Measurements from ENCODE around the gene OR6N2.
A peak's percentile ranks its signal among the peaks of the same experiment; 100 is the strongest.

The OR6N2 gene, protein sequence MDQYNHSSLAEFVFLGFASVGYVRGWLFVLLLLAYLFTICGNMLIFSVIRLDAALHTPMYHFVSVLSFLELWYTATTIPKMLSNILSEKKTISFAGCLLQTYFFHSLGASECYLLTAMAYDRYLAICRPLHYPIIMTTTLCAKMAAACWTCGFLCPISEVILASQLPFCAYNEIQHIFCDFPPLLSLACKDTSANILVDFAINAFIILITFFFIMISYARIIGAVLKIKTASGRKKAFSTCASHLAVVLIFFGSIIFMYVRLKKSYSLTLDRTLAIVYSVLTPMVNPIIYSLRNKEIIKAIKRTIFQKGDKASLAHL

DNA sequence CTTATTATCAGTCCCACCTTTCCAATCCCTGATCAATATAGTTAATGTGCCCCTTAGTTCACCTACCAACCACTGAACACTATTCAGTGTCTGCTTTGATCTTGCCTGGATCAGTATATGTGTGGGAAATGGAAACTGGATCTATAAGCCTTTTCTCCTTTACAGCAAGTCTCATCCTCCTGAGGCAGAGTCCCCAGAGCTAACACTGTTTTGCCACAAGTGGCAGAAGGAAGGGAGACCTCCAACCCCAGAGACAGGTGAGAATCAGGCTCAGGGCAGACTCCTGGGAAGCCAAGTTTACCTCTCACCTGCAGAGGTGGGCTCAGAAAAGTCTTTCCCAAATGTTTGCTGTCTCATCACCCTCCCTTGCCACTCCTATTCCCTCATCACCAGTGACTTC is at the start of gene OR6N2:
Gene OR6N2, minus strand, starts transcription at position 101 of the 400 bp plus-strand sequence. CDS start 3,569 bp downstream, outside the sequence.
- no peak for DNase-seq (ENCODE audit: low read depth in 1 of 2, low spot score in 1 of 2)

DNA sequence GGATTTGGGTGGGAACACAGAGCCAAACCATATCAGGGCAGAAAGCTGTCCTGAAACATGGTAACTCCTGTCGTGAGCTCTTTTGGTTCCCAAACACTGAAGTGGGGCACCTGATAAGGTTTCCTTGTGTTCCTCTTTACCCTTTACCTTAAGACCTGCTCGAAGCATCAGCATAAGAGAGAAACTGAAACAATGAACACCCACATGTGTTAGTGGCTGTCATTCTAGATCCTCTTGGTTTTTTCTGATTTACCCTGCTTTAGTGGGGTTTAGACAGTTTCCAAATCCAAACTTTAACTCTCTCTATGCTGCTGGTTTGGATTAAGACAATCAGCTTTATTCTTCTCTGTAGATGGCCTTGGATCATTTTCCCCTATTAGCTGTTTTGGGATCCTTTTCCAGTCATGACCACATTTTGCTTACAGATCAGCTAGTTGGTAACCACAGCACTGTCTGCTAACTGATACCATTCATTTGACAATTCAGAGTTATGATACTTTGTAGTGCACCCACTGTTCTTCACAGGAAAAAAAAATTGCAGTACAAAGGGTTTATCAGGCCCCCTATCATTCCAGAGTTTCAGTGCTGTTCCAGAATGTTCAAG is 49.2 kb upstream of the OR6N2 start:
- DNase-seq (ENCODE audit: low read depth in 1 of 2, low spot score in 1 of 2): no peak

DNA sequence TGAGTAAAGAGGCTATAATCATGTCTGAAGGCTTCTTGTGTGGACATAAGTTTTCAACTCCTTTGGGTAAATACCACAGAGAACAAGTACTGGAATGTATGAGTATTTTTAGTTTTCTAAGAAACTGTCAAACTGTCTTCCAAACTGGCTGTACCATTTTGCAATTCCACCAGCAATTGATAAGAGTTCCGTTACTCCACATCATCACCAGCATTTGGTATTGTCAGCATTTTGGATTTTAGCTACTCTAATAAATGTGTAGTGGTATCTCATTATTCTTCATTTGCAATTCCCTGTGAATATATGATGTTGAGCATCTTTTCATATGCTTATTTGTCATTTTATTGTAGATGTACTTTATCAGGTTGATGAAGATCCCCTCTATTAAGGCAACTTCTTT is 40.7 kb upstream of the OR6N2 start:
- DNase-seq (ENCODE audit: low read depth in 1 of 2, low spot score in 1 of 2): no peak

DNA sequence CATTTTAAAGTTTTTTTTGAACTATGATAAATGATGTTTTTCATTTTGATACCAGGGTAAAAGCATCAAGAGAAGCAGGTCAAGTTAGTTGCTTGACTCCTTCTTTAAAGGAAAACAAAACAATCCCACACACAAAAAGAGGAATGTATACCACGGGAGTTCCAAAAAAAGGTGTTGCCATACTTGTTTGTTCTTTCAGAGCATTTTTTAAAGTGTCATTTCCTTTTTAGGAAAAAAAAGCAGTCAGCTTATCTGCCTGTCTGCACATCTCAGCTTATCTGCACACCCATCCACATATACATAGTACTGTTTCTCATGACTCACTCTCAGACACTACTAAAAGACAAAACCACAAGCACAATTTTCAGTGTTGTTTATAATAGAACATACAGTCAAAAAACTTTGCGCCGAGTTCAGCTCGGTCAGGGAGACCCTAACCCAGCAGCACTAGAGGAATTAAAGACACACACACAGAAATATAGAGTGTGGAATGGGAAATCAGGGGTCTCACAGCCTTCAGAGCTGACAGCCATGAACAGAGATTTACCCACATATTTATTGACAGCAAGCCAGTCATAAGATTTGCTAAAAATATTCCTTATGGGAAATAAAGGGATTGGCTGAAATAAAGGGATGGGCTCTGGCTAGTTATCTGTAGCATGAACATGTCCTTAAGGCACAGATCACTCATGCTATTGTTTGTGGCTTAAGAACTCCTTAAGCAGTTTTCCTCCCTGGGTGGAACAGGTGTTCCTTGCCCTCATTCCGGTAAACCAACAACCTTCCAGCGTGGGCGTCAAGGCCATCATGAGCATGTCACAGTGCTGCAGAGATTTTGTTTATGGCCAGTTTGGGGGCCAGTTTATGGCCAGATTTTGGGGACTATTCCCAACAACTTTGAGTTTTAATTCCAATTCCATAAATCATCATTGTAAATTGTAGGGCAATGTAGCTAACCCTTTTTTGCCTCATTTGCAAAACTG is 38.7 kb upstream of the OR6N2 start:
- no peak for DNase-seq (ENCODE audit: low read depth in 1 of 2, low spot score in 1 of 2)

DNA sequence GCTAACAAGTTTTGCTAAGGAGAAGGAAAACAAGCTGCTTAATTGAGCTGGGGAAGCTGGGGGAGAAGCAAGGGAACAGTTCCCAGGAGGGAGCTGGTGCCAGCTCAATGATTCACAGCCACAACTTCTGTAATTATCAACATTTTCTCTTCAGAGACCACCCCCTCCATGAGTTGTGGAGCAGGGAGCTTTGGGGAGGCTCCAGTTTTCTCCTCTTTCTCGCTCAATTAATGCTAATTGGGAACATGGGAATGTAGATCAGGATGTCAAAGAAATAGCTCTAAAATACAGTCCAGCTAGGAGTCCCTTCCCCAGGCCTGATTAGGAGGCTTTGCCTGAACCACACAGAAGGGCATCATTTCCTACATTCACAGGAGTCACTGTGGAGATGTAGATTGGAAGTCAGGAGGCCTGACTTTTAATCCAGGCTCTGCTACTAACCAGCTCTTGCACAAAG is 38.0 kb upstream of the OR6N2 start:
- DNase-seq (ENCODE audit: low read depth in 1 of 2, low spot score in 1 of 2): no peak

DNA sequence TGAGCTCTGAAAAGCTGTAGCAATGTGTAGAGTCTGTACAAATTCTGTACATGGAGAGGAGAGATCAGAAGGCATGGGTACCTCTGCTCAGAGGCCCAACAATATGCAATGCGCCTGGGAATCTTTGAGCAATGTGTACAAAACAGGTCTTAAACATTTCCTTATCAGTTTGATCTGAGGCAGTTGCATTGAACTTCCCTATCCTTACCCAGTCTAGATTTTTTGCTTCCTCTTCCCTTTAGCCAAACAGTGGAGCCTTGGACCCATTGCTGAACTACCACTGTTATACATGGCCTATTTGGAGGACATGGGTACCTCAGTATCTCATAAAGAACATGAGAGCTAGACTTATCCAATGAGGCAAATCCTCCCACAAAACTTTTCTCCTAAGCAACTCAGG is 37.6 kb upstream of the OR6N2 start:
- no peak for DNase-seq (ENCODE audit: low read depth in 1 of 2, low spot score in 1 of 2)

DNA sequence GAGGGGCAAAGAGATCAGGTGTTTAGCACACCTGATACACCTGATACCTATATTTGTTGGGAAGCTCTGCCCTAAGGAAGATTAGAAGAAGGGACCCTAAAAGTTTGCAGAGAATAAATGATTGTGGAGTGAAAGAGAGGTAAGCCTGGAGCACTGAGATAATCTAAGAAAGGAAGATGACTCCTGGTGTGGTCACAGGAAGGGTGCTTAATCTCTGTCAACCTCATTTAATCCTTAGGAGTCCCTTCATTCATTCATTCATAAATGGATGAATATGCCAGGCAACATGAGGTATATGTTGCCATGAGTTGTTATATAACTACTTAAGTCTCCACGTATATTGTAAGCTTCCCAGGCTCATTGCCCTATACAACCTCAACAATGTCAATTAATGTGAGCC is 34.0 kb upstream of the OR6N2 start:
- no peak for DNase-seq (ENCODE audit: low read depth in 1 of 2, low spot score in 1 of 2)

DNA sequence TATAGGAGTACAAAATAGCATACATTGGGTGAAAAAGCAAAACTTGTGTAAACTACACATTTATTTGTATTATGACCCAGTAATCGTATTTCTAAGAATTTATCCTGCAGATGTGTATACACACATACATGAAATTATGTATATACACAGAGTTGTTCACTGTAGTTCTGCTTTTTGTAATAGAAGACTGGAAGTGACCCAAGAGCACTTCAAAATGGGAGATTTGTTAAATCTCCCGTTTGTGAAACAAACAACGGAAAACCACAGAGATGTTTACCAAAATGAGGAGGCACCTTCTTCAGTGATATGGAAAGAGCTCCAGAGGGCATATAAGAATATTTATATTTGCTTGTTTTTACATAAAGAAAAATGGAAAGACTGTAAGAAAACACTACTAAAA is 32.2 kb upstream of the OR6N2 start:
- DNase-seq (ENCODE audit: low read depth in 1 of 2, low spot score in 1 of 2): no peak

DNA sequence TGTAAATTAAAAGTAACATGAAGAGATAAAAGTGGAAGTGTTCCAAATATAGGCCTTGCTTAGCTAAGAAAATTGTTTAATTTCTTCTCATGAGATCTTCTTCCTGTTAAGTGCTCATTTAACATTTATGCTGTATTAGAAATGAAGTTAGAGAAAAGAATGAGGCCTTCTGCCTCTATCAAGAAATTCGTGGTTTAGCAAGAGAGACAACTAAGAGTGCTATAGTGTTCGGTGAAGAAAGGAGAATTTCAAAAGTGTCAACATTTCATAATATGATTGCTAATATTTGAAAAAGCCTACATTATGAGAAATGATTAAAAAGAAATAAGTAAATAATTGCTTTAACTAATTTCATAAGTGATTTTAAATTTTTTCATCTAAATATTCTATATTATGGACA is 31.3 kb upstream of the OR6N2 start:
- no peak for DNase-seq (ENCODE audit: low read depth in 1 of 2, low spot score in 1 of 2)

DNA sequence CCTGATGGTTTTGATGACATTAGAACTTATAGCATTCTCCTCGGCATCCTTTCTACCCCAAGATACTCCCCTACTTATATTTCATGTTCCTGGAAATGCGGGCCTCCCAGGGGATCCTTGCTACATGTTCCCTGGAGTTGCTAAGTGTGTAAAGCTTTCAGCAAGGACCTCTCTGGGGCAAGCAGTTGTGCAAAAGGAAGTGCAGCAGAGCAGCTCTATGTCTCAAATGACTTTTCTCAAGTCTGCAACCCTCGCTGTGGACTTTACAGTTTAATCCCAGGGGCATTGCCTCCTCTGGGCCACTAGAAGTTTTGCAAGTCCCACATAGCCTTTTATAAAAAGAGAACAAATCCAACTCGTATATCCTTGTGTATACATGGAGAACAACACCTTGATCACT is 29.3 kb upstream of the OR6N2 start:
- no peak for DNase-seq (ENCODE audit: low read depth in 1 of 2, low spot score in 1 of 2)

DNA sequence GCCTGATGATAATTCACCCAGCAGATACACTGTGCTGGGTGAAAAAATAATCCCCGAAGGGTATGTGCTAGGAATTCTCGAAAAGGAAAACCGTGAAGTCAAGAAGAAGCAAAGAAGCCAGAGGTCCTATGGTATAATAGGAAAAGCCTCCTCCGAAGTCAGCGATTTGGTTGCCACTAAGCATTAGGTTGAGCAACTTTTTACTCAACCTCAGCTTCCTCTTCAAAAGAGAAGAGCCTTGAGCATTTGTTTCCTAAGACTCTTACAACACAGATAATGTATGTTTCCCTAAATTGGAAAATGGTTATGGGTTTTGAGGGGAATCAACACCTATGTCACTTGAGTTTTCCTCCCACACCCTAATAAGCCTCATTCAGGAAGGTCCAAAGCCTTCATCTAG is 28.9 kb upstream of the OR6N2 start:
- DNase-seq (ENCODE audit: low read depth in 1 of 2, low spot score in 1 of 2): no peak

DNA sequence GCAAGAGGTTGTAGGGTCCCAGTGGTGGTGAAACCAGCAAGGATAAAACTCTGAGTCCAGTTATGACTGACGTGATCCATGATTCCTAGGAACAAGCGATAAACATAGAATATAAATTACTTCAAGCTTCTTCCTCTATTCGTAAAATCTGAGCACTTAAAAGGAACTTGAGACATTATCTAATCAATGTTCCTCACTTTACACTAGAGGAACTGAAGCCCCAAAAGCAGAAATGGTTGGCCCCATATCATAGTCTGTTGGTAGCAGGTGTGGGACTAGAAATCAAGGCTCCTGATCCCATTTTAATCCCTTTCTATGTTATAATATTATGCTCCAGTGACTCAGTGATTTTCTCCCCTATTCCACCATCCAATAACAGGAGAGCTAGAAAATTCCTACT is 28.3 kb upstream of the OR6N2 start:
- no peak for DNase-seq (ENCODE audit: low read depth in 1 of 2, low spot score in 1 of 2)

DNA sequence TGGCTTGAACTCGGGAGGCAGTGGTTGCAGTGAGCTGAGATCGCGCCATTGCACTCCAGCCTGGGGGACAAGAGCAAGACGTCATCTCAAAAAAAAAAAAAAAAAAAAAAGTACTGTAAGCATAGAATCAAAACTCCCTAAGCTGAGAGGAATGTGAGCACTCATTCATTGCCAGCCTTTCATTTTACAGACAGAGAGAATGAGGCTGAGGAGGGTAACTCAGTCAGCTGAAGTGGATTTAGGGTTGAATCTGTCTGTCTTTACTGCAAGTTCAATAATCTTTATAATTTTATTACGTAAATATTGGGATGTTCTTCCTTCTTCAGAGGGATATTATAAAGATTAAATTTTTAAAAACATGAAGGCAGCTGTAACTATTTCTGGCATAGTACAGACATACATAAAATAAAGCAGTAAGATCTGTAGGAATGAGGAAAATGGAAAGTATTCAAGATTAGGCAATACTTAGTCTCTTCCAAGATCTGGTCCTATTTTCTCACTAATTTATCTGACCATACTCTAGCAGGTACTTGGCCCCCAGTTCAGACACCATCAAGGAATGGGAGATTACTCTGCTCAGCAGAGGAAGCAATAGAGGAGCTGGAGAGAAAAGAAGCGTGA is 26.0 kb upstream of the OR6N2 start:
- no peak for DNase-seq (ENCODE audit: low read depth in 1 of 2, low spot score in 1 of 2)

DNA sequence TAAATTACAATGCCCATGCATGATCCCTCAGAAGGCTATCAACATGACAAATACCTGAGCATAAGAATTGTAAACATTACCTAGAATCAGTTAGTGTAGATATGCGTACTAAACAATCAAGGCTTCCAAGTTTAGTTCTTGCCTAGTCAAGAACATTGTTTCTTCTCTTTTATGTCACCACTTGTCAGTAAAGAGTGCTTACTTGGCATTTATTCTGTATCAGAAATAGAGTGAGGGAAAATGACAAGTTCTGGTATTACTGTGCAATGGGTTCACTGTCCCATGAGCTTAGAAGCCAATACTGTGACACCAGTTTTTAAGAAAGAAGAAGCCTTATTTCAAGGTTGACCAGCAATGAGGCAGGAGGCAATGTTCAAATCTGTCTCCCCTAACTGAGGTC is 22.7 kb upstream of the OR6N2 start:
- DNase-seq (ENCODE audit: low read depth in 1 of 2, low spot score in 1 of 2): no peak

DNA sequence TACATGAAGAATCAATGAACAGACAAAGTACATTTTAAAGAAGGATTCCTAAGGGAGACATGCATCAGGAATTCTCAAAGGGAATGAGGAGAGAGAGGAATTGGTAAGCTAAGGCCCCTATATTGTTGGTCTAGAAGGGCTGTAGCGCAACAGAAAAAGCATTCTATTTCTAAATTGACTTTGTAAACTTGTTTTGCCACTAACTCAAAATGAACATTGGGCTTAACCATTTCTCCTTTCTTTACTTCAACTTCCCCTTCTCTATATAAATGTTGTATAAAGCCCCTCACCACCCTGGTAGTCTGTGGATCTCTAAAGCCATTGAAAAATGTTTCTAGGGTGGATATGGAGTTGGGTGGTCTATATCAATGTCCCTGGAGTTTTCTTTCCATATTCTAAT is 20.4 kb upstream of the OR6N2 start:
- DNase-seq (ENCODE audit: low read depth in 1 of 2, low spot score in 1 of 2): no peak

DNA sequence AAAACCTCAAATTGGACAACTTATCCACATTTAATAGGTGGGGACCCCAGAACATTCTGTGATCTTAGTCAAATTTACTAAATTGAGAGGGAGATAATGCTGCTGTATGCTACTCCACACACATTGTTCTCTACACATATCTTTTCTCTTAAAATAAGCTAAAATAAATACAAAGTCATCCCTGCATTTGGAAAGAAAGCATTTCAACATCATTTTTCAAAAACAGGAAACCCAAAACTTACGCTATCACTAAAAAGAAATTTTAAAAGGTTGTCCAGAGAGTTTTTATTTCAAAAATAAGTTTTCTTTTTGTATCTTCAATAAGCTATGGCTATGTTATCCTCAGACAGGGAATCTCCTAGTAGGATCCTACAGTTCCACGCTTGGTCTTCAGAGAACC is 19.5 kb upstream of the OR6N2 start:
- DNase-seq (ENCODE audit: low read depth in 1 of 2, low spot score in 1 of 2): no peak

DNA sequence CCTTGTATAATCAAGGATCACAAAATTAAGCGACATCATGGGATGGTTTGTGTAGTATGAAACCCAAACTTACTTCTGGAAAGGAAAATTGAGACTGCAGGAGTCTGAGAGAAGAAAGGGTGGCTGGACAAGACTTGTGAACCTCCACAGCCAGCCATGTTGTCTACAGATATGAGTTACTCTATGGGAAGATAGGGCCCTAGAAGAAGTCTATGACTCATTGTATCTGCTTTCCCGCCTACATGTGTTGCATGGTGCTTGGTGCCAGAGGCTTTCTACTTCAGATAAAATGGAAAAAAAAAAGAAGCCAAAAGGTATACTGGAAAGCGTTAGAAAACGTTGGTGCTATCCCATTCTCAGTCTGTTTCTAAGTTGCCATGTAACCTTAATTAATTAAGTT is 18.7 kb upstream of the OR6N2 start:
- no peak for DNase-seq (ENCODE audit: low read depth in 1 of 2, low spot score in 1 of 2)

DNA sequence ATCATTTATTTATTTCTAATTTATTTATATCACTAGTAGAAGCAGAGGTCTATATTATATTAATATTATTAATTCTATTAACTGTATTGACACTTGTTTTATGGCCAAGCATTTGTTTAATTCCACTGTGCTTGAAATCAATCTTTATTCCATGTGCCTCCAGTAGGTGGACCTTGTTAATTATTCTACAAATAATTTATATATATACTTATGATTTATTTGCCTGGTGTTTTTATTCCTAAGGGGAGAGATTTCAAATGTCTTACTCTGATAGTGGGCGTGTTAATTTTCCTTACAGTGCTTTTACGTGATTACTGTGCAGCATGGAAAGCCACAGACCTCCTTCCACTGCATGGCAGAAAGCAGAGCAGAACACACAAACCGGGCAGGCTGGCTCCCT is 17.5 kb upstream of the OR6N2 start:
- no peak for DNase-seq (ENCODE audit: low read depth in 1 of 2, low spot score in 1 of 2)

DNA sequence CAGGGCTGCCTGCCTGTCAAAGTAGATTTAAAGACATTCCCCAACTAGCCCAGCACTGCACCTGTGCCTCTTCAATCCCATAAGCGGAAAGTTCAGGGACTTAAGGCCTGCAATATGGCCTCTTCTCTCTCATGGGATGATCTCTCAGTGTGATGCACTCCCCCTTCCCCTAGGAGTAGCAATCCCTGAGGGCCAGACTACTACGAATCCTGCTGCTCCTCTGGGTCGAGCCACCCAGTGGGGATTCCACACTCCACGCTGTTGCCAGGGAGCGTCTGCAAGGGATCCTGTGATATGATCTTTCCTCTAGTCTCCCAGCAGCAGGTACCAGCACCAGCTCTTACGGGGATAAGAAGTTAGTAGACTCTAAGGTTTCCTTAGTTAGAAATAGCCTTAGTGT is 13.2 kb upstream of the OR6N2 start:
- no peak for DNase-seq (ENCODE audit: low read depth in 1 of 2, low spot score in 1 of 2)

DNA sequence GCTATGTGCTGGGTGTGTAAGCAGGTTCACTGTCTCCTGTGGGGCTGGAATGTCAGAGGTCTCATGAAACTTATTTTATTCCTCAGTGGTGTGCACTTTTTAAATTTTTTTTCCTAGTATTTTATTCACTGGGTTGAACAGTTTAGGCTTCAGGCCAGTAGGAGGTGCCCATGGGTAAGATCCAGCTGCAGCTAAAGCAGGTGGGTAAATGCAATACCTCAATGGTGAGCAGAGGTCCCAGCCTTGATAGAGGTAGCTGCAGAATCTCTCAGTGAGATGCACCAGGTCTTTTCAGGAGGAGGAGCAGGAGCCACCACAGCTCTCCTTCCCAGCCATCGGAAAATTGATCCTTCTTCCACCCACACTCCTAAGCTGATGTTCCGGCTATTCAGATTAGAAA is 12.6 kb upstream of the OR6N2 start:
- DNase-seq (ENCODE audit: low read depth in 1 of 2, low spot score in 1 of 2): peak in 1 of 2 donors; percentile 0

All from activated T-helper 1 cell treated with anti-CD3 and anti-CD28 coated beads, Interleukin-2, amount 50 U/mL, for 16 hours (primary cell).